Measurements from ENCODE around the gene CCDC68.

Gene CCDC68

DNA sequence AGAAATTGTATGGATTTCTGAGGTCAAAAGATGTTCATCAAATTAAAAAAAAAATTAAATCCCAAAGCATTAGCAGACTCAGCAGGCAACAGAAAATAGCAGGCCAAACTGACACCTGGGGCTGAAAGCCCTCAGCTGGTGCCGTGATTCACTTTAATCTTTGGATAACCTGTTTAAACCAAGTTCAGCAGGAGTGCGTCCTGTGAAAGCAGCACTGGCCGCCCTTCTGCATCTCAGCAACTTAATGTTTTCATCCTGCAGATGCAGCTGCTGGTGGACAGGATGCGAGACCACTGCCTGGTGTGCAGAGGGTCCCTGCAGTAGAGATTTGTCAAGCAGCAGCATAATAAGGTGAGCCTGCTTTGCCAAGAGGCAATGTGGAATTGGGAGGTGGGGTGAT, 41.2 kb downstream of the CCDC68 start:
- DNase-seq (ENCODE audit: low read depth in 2 of 2): no peak

DNA sequence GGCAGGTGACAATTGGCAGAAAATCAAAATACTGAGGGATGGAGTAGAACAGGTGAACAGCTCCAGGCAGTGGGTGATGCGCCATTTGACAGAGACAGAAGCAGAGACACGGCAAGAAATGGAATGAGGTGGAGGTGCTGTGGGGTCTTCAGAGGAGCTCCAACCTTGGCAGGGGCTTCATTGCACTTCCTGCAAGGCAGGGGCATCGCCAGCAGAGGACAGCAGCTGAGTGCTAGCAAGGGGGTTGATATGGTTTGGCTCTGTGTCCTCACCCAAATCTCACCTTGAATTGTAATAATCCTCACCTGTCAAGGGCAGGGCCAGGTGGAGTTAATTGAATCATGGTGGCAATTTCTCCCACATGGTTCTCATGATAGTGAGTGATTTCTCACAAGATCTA, 42.8 kb downstream of the CCDC68 start:
- no peak for DNase-seq (ENCODE audit: low read depth in 2 of 2)

DNA sequence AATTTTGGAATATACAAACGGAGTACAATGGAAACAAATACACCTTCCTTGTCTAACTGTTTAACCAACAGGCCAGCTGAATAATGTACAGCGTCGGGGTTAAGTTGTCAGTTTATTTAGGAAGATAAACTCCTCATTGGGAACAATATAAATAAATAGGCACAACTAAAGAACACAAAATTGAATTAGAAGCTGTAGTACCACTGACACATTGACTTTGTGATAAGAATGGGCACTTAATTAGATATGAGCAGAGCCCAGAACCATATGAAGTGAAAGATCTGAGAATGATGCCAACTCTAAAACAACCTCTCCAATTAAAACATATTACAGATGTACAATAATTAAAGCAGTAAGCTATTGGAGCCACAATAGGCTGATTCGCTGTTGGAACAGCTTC, 44.4 kb downstream of the CCDC68 start:
- DNase-seq (ENCODE audit: low read depth in 2 of 2): no peak

DNA sequence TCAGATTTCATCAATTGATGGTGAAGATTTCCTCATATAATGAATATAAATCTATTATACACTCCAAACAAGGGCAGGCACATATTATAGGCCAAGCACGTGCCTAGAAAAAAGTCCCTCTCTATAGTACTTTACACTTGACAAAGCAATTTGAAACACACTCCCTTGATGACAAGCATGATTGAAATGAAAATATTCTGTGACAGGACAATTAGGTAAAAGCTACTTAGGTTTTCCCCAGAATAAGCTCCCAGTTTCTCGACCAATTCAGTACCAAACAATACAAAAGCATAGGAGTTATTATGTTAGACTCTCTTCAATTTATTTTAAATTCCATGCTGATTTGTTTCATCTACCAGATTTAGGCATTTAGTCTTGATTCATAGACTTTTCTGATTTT, 47.7 kb downstream of the CCDC68 start:
- DNase-seq (ENCODE audit: low read depth in 2 of 2): no peak

DNA sequence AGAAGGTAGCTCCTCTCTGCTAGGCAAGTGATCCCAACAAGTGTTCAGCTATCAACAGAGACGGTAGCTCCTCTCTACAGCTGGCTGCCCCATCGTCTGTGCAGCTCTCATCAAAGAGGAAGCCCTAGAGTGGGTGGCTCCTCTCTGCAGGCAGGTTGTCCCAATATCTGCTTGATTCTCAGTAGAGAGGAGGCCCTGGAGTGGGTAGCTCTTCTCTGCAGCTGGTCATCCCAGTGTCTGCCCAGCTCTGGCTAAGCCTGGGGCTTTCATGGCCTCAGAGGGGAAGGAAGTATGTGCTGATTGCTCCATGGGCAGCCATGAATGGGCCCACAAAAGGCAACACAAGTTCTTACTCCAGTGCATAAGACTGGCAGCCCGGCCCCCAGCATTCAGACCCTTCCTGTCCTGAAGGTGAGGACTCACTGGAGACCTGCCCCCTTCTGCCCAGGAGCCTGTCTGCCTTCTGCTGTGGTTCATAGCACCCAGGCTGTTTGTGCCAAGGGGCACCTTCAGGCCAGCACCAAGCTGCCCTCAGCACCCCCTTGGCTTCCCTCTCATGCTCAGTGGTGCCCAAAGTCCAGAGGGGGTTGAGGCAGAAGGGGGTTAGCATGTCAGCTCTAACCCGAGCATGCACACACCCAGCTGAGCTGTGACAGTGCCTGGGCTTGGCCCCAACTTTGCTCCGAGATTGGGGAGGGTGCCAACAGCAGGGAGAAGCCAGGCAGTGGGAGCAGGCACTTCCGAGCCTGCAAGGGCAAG, 48.9 kb downstream of the CCDC68 start:
- no peak for DNase-seq (ENCODE audit: low read depth in 2 of 2)

DNA sequence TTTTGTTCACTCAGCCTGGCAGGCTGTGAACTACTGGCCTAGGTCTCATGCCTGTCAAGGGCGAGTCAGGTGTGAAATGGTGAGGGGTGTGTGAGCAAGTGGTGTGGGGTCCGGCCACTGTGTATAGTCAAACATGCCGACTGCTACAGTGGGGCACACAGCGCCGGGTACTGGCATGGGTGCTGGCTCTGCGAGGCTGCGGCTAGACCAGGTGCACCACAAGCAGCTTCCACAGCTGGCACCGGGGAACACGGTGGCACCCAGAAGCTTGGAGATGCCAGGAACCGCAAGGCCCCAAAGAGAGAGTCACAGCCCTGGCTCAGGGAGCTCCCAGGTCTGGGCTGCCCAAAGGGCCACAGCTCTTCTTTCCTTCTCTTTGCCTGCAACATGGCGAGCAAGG, 49.7 kb downstream of the CCDC68 start:
- DNase-seq (ENCODE audit: low read depth in 2 of 2): no peak

DNA sequence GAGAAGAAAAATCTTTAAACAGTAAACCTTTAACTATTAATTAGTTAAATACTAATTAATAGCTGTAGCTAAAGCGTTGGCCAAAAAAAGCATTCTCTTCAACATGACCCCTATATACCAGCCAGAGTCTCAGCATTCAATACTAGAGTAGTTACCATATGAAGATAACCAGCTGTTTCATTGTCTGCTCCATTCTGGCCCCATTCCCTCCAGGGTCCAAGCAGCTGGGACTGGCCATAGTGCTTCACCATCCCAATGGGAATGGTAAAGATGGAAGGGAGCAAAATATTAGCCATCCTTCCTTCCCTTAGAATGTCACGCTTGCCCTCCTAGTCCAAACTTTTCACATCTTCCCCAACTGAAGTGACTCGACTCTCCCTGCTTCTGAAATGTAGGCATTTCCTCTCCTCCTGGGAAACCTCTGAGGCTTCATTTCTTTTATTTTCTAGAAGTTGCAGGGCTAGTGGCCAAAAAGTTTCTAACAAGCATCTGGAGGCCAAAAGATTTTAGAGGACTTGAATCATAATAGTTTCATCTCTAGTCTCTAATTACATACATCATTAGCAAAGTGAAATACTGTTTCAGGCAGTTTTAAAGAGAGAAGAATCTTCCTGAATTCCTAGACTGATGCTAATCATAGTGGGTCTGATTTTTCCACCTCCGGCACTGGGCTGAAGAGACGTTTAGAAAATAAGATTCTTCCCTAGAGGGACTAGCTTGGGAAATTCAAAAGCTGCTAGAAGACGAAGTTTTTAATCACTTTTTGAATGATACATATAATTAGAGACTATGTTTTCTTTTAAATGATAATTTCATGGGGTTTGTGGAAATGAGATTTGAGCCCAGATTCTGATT, 52.7 kb downstream of the CCDC68 start:
- no peak for DNase-seq (ENCODE audit: low read depth in 2 of 2)

DNA sequence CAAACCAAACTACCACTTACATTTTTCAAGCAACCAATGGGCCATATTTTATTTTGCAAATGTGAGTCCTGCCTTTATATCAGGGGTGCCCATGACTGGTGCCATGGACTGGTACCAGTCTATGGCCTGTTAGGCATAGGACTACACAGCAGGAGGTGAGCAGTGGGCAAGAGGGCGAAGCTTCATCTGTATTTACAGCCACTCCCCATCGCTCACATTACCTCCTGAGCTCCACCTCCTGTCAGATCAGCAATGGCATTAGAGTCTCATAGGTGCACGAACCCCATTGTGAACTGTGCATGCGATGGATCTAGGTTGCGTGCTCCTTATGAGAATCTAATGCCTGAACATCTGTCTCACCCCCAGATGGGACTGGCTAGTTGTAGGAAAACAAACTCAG, 53.6 kb downstream of the CCDC68 start:
- no peak for DNase-seq (ENCODE audit: low read depth in 2 of 2)

DNA sequence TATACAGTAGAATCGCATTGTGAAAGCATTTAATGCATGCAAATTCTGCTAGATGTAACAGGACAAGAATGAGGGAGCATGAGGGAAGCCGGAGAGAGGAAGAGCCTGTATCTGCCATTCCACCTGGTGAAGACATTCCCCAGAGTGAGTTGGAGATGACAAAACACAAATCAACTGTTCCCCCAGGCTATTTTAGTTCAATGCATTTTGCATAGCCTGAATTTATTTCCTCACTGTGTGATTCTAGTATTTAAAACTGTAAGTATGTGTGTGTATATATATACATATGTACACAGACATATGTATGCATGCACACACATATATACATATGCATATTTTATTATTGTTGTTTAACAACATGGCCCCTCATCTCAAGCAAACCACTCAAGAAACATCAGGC, 54.7 kb downstream of the CCDC68 start:
- no peak for DNase-seq (ENCODE audit: low read depth in 2 of 2)

DNA sequence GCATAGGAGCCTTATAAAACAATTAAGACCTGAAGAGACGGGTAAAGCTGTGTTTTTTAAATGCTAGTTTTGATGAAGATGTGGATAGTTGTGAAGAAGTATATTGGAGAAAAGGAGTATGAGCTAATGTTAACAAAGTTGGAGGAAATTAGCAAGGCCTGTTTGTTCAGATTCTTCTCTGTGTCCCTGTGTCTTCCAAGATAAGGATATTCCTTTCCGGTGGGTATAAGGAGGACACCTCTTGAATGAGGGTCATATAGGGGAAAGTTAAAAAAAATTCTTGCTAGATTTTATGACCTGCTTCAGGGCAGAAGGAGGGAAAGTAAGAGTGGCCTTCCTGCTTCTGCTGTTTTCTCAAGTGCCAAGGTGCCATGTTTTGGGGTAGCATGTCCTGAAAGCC, 59.0 kb downstream of the CCDC68 start:
- DNase-seq (ENCODE audit: low read depth in 2 of 2): no peak

DNA sequence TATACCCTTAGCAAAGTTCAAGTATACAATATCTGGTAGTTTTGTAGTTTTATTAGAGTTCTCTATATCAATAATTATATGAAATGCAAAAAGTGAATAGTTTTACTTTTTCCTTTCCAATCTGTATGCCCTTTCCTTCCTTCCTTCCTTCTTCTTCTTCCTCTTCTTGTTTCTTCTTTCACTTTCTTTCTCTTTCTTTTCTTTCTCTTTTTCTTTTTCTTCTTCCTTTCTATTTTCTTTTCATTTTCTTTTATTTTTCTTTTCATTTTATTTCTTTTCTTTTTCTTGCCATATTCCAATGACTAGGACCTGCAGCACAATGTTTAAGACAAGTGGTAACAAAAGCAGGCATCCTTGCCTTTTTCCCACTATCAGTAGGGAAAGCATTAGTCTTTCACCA, 59.8 kb downstream of the CCDC68 start:
- DNase-seq (ENCODE audit: low read depth in 2 of 2): no peak

DNA sequence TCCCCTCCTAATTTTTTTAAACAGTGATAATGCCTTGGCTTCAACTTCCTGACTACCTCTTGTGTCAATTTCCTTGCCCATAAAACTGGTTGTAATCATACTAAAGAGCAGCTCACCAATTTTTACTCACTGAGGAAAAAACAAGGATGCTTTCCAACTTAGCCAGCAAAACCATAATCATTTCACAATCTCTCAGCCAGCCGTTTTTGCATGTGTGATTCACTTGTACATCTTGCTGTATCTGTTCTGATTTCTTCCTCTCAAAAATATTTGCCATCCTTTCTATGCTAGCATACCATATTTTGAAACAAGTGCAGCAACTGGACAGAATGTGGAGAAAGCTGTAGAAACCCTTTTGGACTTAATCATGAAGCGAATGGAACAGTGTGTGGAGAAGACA, 70.3 kb downstream of the CCDC68 start:
- no peak for DNase-seq (ENCODE audit: low read depth in 2 of 2)

DNA sequence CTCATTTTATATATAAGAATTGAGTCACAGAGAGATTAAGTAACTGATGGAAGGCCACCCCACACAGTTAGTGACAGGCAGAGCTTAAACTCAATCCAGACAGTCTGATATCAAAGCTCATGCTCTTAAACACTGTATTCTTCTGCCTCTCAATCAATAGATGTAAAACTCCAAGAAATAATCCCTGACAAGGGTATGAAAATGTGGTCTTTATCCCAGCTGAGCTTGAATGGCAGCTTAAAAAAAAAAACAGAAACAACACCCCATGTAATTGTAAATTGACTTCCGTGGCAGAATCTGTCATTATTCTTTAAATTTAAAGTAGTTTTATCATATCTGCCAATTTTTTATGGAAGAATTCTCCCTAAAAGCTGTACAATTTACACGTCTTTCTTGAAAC, 70.9 kb downstream of the CCDC68 start:
- no peak for DNase-seq (ENCODE audit: low read depth in 2 of 2)

DNA sequence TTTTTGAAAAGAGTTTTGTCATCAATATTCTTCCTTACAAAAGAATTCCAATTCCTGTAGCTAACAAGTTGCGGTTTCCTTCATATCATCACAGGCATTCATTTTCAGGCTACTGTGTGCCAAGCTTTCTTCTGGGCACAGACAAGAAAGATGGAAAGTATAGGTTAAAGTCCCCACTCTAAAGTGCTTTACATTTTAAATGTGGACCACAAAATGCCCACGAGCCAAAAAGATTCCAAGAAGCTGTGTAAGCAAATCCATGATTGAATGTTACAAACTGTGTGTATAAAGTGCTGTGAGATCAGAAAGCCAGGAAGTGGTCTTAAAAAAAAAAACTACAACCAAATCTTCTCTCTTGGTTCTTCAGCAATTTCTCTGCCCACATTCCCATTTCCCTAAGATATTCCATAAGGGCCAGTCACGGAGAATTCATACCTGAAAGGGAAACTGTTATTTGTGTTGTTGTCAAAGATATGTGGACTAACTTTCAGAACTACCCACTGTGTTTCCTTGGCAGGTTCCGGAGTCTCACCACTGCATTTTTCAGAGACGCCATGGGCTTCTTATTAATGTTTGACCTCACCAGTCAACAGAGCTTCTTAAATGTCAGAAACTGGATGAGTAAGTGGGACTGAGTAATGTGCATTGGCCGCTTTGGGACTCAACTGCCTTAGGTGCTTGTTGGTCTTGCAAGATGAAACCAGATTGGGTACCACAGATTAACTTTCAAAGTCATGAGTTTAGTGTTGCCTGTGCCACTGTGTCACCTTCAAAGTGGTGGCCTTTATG, 75.3 kb downstream of the CCDC68 start:
- DNase-seq (ENCODE audit: low read depth in 2 of 2): no peak

DNA sequence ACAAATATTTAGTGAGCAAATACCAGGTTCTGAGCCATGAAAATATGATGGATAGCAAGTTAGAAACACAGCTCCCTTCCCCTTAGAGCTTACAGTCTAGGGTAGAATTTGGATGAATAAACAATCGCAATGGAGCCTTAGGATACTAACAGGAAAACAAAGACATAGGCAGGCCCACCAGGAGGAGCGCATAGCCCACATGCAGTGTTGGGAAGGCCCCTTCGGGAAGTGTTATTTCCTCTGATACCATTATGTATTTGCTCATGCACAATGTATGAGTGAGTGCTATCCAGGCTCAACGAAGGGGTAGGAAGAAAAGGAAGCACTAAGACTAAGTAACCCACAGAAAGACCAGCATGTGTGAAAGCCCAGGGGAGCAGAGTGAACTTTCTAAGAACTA, 76.9 kb downstream of the CCDC68 start:
- DNase-seq (ENCODE audit: low read depth in 2 of 2): no peak

DNA sequence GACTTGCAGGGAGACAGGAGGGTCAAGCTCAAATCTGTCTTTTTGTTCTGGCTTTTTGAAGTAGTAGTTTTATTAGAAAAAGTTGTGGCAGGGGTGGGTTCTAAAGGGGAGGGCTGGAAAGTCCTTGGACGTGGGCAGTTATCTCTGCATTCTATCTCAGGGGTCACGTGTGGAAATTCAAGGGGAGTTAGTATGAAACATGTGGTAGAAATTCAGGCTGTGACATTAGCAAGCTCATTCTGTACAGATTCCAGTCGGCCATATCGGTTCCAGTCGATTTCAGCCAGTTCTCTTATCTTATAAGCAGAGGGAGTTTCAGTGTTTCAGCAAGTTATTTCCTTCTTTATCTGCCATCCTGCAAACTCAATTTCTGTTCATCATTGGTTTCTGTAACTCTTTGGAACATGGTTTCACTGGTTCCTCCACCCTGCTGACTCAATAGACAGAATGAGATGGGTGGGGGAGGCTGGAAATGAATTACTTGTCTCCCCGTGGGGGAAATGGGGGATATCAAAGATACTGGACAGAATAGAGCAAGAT, 78.0 kb downstream of the CCDC68 start:
- no peak for DNase-seq (ENCODE audit: low read depth in 2 of 2)

DNA sequence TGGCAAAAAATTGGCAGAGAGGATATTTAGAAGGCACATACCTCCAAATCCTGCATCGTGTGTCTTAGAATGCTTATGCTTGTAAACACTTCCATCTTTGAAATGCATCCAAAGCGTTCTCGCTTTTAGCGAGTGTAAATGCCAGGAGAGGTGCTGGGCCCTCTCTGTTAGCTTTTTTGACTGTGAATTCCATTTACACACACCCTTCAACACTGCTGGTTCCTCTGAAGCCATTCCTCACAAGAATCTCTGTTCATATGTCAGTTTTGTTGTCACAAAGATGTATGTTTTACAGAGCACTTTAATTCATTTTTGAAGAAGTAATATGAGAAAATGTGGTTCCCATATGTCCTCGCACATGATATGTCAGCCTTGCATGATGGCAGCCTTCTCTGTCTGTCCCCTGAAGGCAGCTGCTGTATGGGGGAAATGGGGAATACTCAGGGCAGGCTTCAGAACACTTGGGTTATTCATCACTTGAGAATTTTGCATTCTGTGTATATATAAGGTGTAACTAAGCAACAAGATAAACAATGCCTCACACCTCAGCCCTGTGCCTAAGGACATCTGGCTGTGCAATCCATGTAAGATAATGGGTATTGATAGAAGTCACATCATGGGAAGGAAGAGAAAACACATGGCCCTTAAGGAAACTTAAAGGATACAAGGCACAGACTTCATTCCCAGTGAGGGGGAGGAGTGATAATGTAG, 78.7 kb downstream of the CCDC68 start:
- no peak for DNase-seq (ENCODE audit: low read depth in 2 of 2)

DNA sequence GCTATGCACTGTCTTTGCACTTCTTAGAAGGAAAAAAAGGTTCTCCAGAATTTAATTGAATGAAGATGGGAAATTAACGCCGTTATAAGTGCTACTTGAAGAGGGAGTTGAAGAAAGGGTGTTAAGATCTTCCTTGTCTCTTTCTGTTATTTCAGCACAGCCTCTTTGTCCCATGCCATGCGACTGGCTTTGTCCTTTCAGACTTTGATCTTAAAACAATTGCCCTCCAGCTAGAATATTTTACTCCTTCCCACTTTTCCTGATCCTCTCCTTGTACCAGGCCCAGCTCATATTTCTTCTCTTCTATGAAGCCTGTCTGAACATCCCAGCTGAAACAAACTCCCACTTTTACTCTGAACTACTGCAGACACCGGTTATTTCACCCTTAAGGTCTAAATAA, 79.6 kb downstream of the CCDC68 start:
- no peak for DNase-seq (ENCODE audit: low read depth in 2 of 2)

DNA sequence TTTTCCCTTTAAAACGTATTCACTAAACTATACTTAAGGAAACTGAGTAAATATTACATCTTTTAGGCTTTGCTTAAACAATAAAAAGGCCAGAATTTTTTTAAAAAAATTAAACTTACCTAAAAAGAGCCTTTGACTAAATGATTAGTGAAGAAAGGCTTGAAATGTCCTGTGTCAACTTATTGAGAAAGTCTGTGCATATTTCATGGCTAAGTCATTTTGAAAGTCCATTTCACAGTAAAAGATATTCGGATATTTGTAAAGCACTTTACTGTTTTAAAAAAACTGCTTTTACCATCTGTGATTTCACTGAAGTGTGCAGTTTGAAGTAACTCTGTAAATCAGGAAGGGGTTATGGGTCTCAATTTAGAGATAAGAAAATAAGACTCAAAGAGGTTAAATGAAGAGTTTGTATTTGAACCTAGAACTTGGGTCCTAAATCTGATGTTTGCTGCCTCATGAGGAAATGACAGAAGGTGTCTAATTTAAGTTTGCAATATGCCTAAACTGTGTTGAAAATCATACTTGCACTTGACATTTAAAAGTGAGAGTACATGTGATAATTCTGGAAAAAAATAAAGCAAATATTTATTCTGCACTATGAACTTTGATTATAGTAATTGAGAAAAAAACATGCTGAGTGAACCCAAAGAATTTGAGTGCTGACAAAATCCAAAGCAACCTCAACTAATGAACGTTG, 80.5 kb downstream of the CCDC68 start:
- no peak for DNase-seq (ENCODE audit: low read depth in 2 of 2)

DNA sequence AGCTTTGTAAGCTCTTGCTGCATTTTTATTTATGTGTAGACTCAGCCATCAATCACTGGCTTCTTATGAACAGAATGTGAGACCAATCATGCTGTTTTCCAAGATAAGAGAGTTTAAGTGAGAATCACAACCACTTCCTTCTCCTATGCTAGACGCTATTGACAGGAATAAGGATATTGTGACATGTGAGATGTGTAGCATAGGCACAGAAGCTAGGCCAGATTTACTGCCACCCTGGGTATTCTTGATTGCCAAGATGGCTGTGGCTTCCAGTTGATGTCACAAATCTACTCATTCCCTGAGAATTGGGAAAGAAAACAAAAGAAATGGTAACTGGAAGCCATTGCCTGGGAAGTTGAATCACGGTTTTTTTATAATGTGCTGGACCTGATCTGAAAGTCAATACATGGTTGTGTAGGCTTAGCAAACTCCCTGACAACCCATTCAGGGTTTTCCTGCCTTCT, 81.1 kb downstream of the CCDC68 start:
- DNase-seq (ENCODE audit: low read depth in 2 of 2): no peak

DNA sequence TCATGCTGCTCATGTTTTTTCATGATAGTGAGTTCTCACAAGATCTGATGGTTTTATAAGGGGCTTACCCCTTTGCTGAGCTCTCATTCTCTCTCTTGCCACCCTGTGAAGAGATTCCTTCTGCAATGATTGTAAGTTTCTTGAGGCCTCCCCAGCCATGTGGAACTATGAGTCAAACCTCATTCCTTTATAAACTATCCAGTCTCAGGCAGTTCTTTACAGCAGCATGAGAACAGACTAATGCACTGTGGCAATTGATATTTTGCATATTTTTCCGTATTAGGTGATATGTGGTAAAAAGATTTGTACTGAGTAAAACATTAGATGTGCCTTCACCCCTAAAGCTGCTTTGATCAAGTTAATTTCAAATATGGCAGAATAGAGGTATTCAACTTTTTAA, 82.2 kb downstream of the CCDC68 start:
- no peak for DNase-seq (ENCODE audit: low read depth in 2 of 2)
